H9 (cell line): ENCODE measurements around the gene ERO1A. TPM values are rescaled to one million over a fixed set of nuclear protein-coding genes. Genes with fewer than 3 reads are reported as not detected.

ENCODE experiments used
- DNase-seq: peaks from one replicate; pipeline ENCODE4 v3.0.0-alpha.2; 2017
- H2AFZ ChIP-seq: one replicate; pipeline ENCODE4 v1.6.1; 2013; ENCODE audit warnings: mild to moderate bottlenecking, low read length, control low read depth, moderate library complexity
- H2AK5ac ChIP-seq: 2 replicates; pipeline ENCODE4 v1.6.1; 2013; ENCODE audit warnings: low read length, control low read depth, mixed read lengths; ENCODE audit not compliant: insufficient read length
- H2BK120ac ChIP-seq: one replicate; pipeline ENCODE4 v1.6.1; 2013; ENCODE audit warnings: low read depth, mild to moderate bottlenecking, low read length, control low read depth, inconsistent platforms; ENCODE audit not compliant: poor library complexity, severe bottlenecking
- H2BK12ac ChIP-seq: 2 replicates; pipeline ENCODE4 v1.6.1; 2013; ENCODE audit warnings: low read length, control low read depth, mixed read lengths, low read depth; ENCODE audit not compliant: insufficient read length
- H2BK15ac ChIP-seq: 2 replicates; pipeline ENCODE4 v1.6.1; 2013; ENCODE audit warnings: low read depth, low read length, control low read depth
- H2BK20ac ChIP-seq: one replicate; pipeline ENCODE4 v1.6.1; 2013; ENCODE audit warnings: low read depth, mild to moderate bottlenecking, low read length, control low read depth, inconsistent platforms; ENCODE audit not compliant: poor library complexity, severe bottlenecking
- H2BK5ac ChIP-seq: 2 replicates; pipeline ENCODE4 v1.6.1; 2013; ENCODE audit warnings: low read length, control low read depth, mixed read lengths; ENCODE audit not compliant: insufficient read length
- H3K14ac ChIP-seq: 2 replicates; pipeline ENCODE4 v1.6.1; 2013; ENCODE audit warnings: low read length, control low read depth; ENCODE audit not compliant: insufficient read depth
- H3K18ac ChIP-seq: 2 replicates; pipeline ENCODE4 v1.6.1; 2013; ENCODE audit warnings: low read depth, mild to moderate bottlenecking, mixed read lengths, low read length, control low read depth; ENCODE audit not compliant: insufficient read length
- H3K23ac ChIP-seq: 2 replicates; pipeline ENCODE4 v1.6.1; 2013; ENCODE audit warnings: low read length, control low read depth, mixed read lengths, low read depth; ENCODE audit not compliant: insufficient read length
- H3K23me2 ChIP-seq: 2 replicates; pipeline ENCODE4 v1.6.1; 2013; ENCODE audit warnings: low read depth, mild to moderate bottlenecking, mixed read lengths, low read length, control low read depth; ENCODE audit not compliant: insufficient read length, poor library complexity, severe bottlenecking
- H3K27ac ChIP-seq: 2 replicates; pipeline ENCODE4 v1.5.1; 2013; ENCODE audit warnings: low read length, control low read depth, mixed read lengths, low read depth; ENCODE audit not compliant: insufficient read length
- H3K27me3 ChIP-seq: 2 replicates; pipeline ENCODE4 v1.6.1; 2013; ENCODE audit warnings: low read length, control low read depth, inconsistent platforms; ENCODE audit not compliant: insufficient read depth
- H3K4ac ChIP-seq: 2 replicates; pipeline ENCODE4 v1.6.1; 2013; ENCODE audit warnings: low read depth, mild to moderate bottlenecking, control low read depth, inconsistent platforms, low read length, moderate library complexity
- H3K4me1 ChIP-seq: 2 replicates; pipeline ENCODE4 v1.6.1; 2013; ENCODE audit warnings: low read length, control low read depth, inconsistent platforms; ENCODE audit not compliant: insufficient read depth
- H3K4me2 ChIP-seq: 2 replicates; pipeline ENCODE4 v1.6.1; 2013; ENCODE audit warnings: low read length, control low read depth, mixed read lengths; ENCODE audit not compliant: insufficient read length, insufficient read depth
- H3K56ac ChIP-seq: 2 replicates; pipeline ENCODE4 v1.6.1; 2013; ENCODE audit warnings: low read depth, mild to moderate bottlenecking, mixed read lengths, low read length, control low read depth; ENCODE audit not compliant: insufficient read length
- H3K79me1 ChIP-seq: 2 replicates; pipeline ENCODE4 v1.6.1; 2013; ENCODE audit warnings: low read depth, mild to moderate bottlenecking, moderate library complexity, low read length, control low read depth, inconsistent platforms; ENCODE audit not compliant: insufficient read depth, poor library complexity, severe bottlenecking
- H3K79me2 ChIP-seq: 2 replicates; pipeline ENCODE4 v1.6.1; 2013; ENCODE audit warnings: low read length, control low read depth, inconsistent platforms; ENCODE audit not compliant: insufficient read depth
- H3K9ac ChIP-seq: 2 replicates; pipeline ENCODE4 v1.6.1; 2013; ENCODE audit warnings: low read length, control low read depth, mixed read lengths; ENCODE audit not compliant: insufficient read length; ENCODE audit errors: extremely low read depth
- H3K9me3 ChIP-seq: one replicate; pipeline ENCODE4 v1.6.1; 2013; ENCODE audit warnings: low read depth, low read length, inconsistent platforms; ENCODE audit not compliant: control insufficient read depth
- H3T11ph ChIP-seq: one replicate; pipeline ENCODE4 v1.6.1; 2013; ENCODE audit warnings: mild to moderate bottlenecking, low read length, control low read depth, inconsistent platforms
- H4K20me1 ChIP-seq: one replicate; pipeline ENCODE4 v1.6.1; 2013; ENCODE audit not compliant: control insufficient read depth, insufficient read length, insufficient read depth
- H4K5ac ChIP-seq: 2 replicates; pipeline ENCODE4 v1.6.1; 2013; ENCODE audit warnings: low read depth, mild to moderate bottlenecking, mixed read lengths, low read length, control low read depth; ENCODE audit not compliant: insufficient read length
- H4K8ac ChIP-seq: replicated peaks from 2 replicates; pipeline ENCODE4 v1.6.1; 2013; ENCODE audit warnings: low read length, control low read depth, mixed read lengths, low read depth; ENCODE audit not compliant: insufficient read length
- H4K91ac ChIP-seq: 2 replicates; pipeline ENCODE4 v1.6.1; 2013; ENCODE audit warnings: low read depth, mild to moderate bottlenecking, moderate library complexity, mixed read lengths, low read length, control low read depth; ENCODE audit not compliant: insufficient read length
- H3K27ac Mint-ChIP-seq, 3 experiments: 2 replicates in 2 of 3; 3 replicates in 1 of 3; pipeline ENCODE4 v1.8.0; 2020 to 2021; ENCODE audit warnings: mixed read lengths in 3 of 3, mild to moderate bottlenecking in 1 of 3, moderate library complexity in 1 of 3
- H3K27me3 Mint-ChIP-seq: 2 replicates; pipeline ENCODE4 v1.8.0; 2021; ENCODE audit warnings: low read depth, mild to moderate bottlenecking, moderate library complexity, mixed read lengths
- H3K36me3 Mint-ChIP-seq, 3 experiments: 2 replicates in 2 of 3; 3 replicates in 1 of 3; pipeline ENCODE4 v1.8.0; 2020 to 2021; ENCODE audit warnings: low read depth in 3 of 3, mixed read lengths in 3 of 3; ENCODE audit not compliant: insufficient read depth in 1 of 3
- H3K4me1 Mint-ChIP-seq, 2 experiments: 2 replicates each; pipeline ENCODE4 v1.8.0; 2020; ENCODE audit warnings: mixed read lengths in 2 of 2
- H3K4me3 Mint-ChIP-seq, 2 experiments: 2 replicates in 1 of 2; 3 replicates in 1 of 2; pipeline ENCODE4 v1.8.0; 2020 to 2021; ENCODE audit warnings: mild to moderate bottlenecking in 2 of 2, mixed read lengths in 2 of 2, moderate library complexity in 1 of 2
- H3K9me3 Mint-ChIP-seq, 2 experiments: 2 replicates in 1 of 2; 3 replicates in 1 of 2; pipeline ENCODE4 v1.8.0; 2020; ENCODE audit warnings: mild to moderate bottlenecking in 2 of 2, mixed read lengths in 2 of 2, moderate library complexity in 1 of 2
- total RNA-seq: library from RNA; stranded (reverse); gene quantifications from 2 replicates; pipeline ENCODE4 v1.2.1, GENCODE V29; 2021
- TF ChIP-seq, protein P1 (sequence below): fragments of 200-600 bp; sonication (generic); conservative IDR thresholded peaks from 3 replicates; pipeline ENCODE4 v1.8.0; 2021; ENCODE audit warnings: antibody characterized with exemption, mild to moderate bottlenecking

The ERO1A gene
- total RNA-seq, 1 experiment from 2014 or later: 37.1 TPM

DNA sequence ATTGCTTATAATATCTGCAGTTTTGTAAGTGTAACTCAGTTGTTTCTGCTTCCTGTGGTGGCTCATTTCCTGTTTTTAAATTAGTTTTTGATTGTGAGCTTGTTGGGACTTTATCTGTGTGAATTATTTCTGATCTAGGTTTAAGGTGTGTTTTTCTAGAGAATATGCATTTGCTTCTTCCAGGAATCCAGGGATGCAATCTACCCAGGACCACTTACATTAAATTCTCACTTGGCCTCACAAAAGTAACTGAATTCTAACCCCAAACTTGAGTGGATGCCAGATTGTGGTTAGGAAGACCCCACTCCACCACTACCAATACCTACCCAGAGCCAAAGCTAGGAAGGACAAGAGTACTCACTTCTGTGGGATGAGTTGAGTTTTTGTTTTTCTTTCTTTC lies 46.5 kb upstream of the ERO1A start:
- Histone ChIP-seq H3K27ac (no peak overlapping the region), H3K4me1 (no peaks in the 10 kb centered on the region), H2BK12ac (no peak overlapping the region), H4K8ac (no peak overlapping the region), H2BK20ac (no peak overlapping the region), H3K9ac (no peak overlapping the region), H2BK5ac (no peak overlapping the region), H2BK15ac (no peak overlapping the region), H3K9me3 (no peaks in the 10 kb centered on the region), H3K56ac (no peak overlapping the region), H3K23me2 (no peaks in the 10 kb centered on the region), H2BK120ac (no peak overlapping the region), H2AFZ (no peak overlapping the region), H3K23ac (no peak overlapping the region), H4K20me1 (no peaks in the 10 kb centered on the region), H3K79me2 (peaks cover 9% of the 10 kb centered on the region; the same call in 1 of the 2 replicates), H4K5ac (no peak overlapping the region), H3K18ac (no peak overlapping the region), H3T11ph (no peak overlapping the region), H4K91ac (no peak overlapping the region), H3K14ac (no peak overlapping the region), H3K4ac (no peak overlapping the region), H3K79me1 (peaks cover 3% of the 10 kb centered on the region), H2AK5ac (no peak overlapping the region), H3K27me3 (no peaks in the 10 kb centered on the region), H3K4me2 (no peak overlapping the region)
- H3K27me3 Mint-ChIP-seq: no peaks in the 10 kb centered on the region
- no peaks in the 10 kb centered on the region for H3K9me3 Mint-ChIP-seq
- peaks cover 7 to 26% (median 18%) of the 10 kb centered on the region in 3 experiments; a peak in 5 of 7 replicates for H3K36me3 Mint-ChIP-seq
- peak overlapping the region in 1 of 3 experiments; percentile 71; a peak in 4 of 7 replicates for H3K27ac Mint-ChIP-seq
- peaks cover 7 to 12% of the 10 kb centered on the region in 2 experiments for H3K4me1 Mint-ChIP-seq
- DNase-seq: no peak
- TF ChIP-seq, protein P1, sequence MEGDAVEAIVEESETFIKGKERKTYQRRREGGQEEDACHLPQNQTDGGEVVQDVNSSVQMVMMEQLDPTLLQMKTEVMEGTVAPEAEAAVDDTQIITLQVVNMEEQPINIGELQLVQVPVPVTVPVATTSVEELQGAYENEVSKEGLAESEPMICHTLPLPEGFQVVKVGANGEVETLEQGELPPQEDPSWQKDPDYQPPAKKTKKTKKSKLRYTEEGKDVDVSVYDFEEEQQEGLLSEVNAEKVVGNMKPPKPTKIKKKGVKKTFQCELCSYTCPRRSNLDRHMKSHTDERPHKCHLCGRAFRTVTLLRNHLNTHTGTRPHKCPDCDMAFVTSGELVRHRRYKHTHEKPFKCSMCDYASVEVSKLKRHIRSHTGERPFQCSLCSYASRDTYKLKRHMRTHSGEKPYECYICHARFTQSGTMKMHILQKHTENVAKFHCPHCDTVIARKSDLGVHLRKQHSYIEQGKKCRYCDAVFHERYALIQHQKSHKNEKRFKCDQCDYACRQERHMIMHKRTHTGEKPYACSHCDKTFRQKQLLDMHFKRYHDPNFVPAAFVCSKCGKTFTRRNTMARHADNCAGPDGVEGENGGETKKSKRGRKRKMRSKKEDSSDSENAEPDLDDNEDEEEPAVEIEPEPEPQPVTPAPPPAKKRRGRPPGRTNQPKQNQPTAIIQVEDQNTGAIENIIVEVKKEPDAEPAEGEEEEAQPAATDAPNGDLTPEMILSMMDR: no peak
- H3K4me3 Mint-ChIP-seq: no peak overlapping the region
